ENCODE data around the gene PPP1R12A.

Gene PPP1R12A

DNA sequence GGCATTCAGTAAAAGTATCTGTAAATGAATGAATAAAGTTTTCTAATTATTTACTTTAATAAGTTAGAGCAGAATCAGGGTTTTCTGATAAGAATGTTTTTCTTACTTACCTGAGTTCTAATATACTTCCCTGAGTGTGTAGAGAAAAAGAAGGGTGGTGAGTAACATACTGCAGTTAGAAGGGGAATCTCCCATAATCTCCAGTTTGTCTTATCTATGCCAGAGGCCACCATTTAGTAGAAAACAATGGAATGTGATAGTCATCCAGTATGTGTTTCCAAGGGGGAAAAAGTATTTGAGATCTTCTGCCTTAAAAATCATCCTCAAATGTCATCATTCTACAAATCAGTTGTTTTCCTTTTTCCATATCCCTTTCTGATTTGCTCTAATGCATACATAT lies 187.6 kb downstream of the PPP1R12A start:
- Histone ChIP-seq H4K20me1 (ENCODE audit: insufficient read depth, low read length) (no peaks in the 10 kb centered on the region), H3K4me3 (ENCODE audit: low read length) (no peak overlapping the region), H3K9me3 (ENCODE audit: insufficient read depth, low read length) (no peaks in the 10 kb centered on the region), H3K4me1 (ENCODE audit: low read length) (no peaks in the 10 kb centered on the region), H3K4me2 (ENCODE audit: low read length) (no peak overlapping the region), H2AFZ (ENCODE audit: low read depth, low read length) (no peak overlapping the region), H3K27me3 (ENCODE audit: low read depth, low read length) (no peaks in the 10 kb centered on the region), H3K79me2 (ENCODE audit: low read length) (no peaks in the 10 kb centered on the region), H3K36me3 (replicated peaks; ENCODE audit: low read depth, low read length) (no peaks in the 10 kb centered on the region), H3K9ac (ENCODE audit: low read length) (no peak overlapping the region), H3K27ac (ENCODE audit: low read length) (no peak overlapping the region)
- TF ChIP-seq, protein P1, sequence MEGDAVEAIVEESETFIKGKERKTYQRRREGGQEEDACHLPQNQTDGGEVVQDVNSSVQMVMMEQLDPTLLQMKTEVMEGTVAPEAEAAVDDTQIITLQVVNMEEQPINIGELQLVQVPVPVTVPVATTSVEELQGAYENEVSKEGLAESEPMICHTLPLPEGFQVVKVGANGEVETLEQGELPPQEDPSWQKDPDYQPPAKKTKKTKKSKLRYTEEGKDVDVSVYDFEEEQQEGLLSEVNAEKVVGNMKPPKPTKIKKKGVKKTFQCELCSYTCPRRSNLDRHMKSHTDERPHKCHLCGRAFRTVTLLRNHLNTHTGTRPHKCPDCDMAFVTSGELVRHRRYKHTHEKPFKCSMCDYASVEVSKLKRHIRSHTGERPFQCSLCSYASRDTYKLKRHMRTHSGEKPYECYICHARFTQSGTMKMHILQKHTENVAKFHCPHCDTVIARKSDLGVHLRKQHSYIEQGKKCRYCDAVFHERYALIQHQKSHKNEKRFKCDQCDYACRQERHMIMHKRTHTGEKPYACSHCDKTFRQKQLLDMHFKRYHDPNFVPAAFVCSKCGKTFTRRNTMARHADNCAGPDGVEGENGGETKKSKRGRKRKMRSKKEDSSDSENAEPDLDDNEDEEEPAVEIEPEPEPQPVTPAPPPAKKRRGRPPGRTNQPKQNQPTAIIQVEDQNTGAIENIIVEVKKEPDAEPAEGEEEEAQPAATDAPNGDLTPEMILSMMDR (IDR thresholded peaks at IDR 0.05; ENCODE audit: low read depth, low read length) = no peak
- TF ChIP-seq EZH2phosphoT487 (IDR thresholded peaks at IDR 0.05; ENCODE audit: low read depth) = no peak

DNA sequence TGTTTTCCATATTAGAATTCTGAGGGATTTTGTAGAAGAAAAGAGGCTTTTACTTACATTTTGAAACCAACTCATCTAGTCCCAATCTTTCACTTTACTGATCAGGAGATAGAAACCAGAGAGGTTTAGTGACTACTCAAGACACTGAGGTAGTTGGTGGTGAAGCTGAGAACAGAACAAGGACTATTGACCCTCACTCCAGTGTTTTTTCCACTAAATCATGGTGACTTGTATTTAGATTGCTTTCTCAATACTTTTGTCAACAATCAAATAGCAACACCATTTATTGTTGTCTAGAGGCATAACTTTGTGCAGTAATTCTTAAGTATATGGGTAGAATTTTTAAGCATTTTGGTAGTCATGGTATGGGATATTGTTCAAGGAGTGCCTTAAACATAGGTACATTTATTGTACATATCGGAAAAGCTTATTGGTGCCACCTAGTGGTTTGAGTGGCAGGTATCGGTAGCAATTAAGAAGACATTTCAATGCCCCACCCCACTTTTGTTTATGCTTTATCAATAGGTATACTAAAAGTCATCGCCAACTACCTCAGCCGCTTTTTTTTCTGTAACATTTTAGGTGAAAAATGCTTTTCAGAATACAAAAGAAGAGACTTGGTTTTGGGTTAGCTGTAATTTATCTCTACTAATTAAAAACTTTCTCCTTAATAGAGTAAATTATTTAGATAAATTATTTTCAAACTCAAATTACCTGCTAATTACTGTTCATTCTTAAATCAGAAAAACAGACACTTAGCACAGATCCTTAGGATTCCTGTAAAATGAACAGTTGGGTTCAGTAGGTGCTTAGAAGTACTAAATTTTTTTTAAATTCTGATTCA lies 196.8 kb downstream of the PPP1R12A start:
- no peak overlapping the region for H3K4me2 ChIP-seq (ENCODE audit: low read length)
- no peak overlapping the region for H2AFZ ChIP-seq (ENCODE audit: low read depth, low read length)
- H3K79me2 ChIP-seq (ENCODE audit: low read length) = no peaks in the 10 kb centered on the region
- no peak overlapping the region for H3K9ac ChIP-seq (ENCODE audit: low read length)
- no peak overlapping the region for H3K27ac ChIP-seq (ENCODE audit: low read length)
- no peaks in the 10 kb centered on the region for H4K20me1 ChIP-seq (ENCODE audit: insufficient read depth, low read length)
- H3K4me1 ChIP-seq (ENCODE audit: low read length) = no peaks in the 10 kb centered on the region
- peaks cover 5% of the 10 kb centered on the region; the same call in 1 of the 2 replicates for H3K27me3 ChIP-seq (ENCODE audit: low read depth, low read length)
- TF ChIP-seq EZH2phosphoT487 (IDR thresholded peaks at IDR 0.05; ENCODE audit: low read depth) = no peak
- TF ChIP-seq, protein P1 (IDR thresholded peaks at IDR 0.05; ENCODE audit: low read depth, low read length) = peak; percentile 80
- no peaks in the 10 kb centered on the region for H3K36me3 ChIP-seq (replicated peaks; ENCODE audit: low read depth, low read length)
- H3K4me3 ChIP-seq (ENCODE audit: low read length) = no peak overlapping the region
- H3K9me3 ChIP-seq (ENCODE audit: insufficient read depth, low read length) = no peaks in the 10 kb centered on the region

DNA sequence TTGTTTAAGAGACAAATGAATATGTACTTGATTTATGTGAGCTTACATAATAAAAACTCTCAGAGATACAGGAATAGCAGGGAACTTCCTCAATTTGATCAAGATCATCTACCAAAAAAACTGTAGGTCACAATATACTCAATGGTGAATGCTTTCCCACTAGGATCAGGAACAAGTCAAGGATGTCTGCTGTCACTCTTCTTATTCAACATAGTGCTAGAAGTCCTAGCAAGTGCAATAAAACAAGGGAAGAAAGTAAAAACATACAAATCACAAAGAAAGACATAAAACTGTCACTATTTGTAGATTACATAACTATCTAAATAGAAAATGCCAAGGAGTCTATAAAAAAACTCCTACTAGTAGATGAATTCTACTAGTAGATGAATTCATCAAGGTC lies 202.3 kb downstream of the PPP1R12A start:
- H3K9ac ChIP-seq (ENCODE audit: low read length) = no peak overlapping the region
- no peaks in the 10 kb centered on the region for H3K79me2 ChIP-seq (ENCODE audit: low read length)
- H3K4me1 ChIP-seq (ENCODE audit: low read length) = no peaks in the 10 kb centered on the region

DNA sequence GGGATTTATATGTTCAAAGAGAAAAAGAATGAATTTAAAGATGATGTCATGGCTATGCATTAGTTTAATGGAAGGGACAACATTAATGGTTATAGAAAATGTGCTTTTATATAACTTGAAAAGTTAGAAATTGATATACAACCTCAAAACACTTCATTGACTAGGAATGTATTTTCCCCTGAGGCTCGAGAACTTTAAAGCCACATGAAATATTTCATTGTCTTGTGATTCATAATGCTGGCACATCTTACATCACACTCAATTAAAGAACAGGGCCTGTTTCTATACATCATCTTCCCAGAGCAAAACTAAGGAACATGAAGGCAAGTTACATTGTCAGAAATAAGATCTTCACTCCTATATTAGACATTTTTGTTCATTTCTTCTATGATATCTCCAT lies 208.9 kb downstream of the PPP1R12A start:
- H3K27me3 ChIP-seq (ENCODE audit: low read depth, low read length) = no peaks in the 10 kb centered on the region
- no peak for TF ChIP-seq EZH2phosphoT487 (IDR thresholded peaks at IDR 0.05; ENCODE audit: low read depth)
- TF ChIP-seq, protein P1 (IDR thresholded peaks at IDR 0.05; ENCODE audit: low read depth, low read length) = no peak
- no peaks in the 10 kb centered on the region for H3K4me1 ChIP-seq (ENCODE audit: low read length)
- no peak overlapping the region for H3K4me2 ChIP-seq (ENCODE audit: low read length)
- no peak overlapping the region for H2AFZ ChIP-seq (ENCODE audit: low read depth, low read length)
- no peaks in the 10 kb centered on the region for H4K20me1 ChIP-seq (ENCODE audit: insufficient read depth, low read length)
- H3K27ac ChIP-seq (ENCODE audit: low read length) = no peak overlapping the region
- H3K9me3 ChIP-seq (ENCODE audit: insufficient read depth, low read length) = no peaks in the 10 kb centered on the region
- no peaks in the 10 kb centered on the region for H3K36me3 ChIP-seq (replicated peaks; ENCODE audit: low read depth, low read length)
- H3K9ac ChIP-seq (ENCODE audit: low read length) = no peak overlapping the region
- H3K79me2 ChIP-seq (ENCODE audit: low read length) = no peaks in the 10 kb centered on the region
- no peak overlapping the region for H3K4me3 ChIP-seq (ENCODE audit: low read length)

More for the DNA sequence above, 202.3 kb downstream of the PPP1R12A start:
- no peak overlapping the region for H3K4me3 ChIP-seq (ENCODE audit: low read length)
- H3K27me3 ChIP-seq (ENCODE audit: low read depth, low read length) = 0 out of 2 replicates have a peak, but pooled peaks cover 2% of the 10 kb centered on the region
- H2AFZ ChIP-seq (ENCODE audit: low read depth, low read length) = no peak overlapping the region
- no peak for TF ChIP-seq EZH2phosphoT487 (IDR thresholded peaks at IDR 0.05; ENCODE audit: low read depth)
- TF ChIP-seq, protein P1 (IDR thresholded peaks at IDR 0.05; ENCODE audit: low read depth, low read length) = no peak
- no peaks in the 10 kb centered on the region for H4K20me1 ChIP-seq (ENCODE audit: insufficient read depth, low read length)
- H3K4me2 ChIP-seq (ENCODE audit: low read length) = no peak overlapping the region
- H3K36me3 ChIP-seq (replicated peaks; ENCODE audit: low read depth, low read length) = no peaks in the 10 kb centered on the region
- H3K27ac ChIP-seq (ENCODE audit: low read length) = no peak overlapping the region
- H3K9me3 ChIP-seq (ENCODE audit: insufficient read depth, low read length) = no peaks in the 10 kb centered on the region
